Adrenal gland (tissue), 12 donors: ENCODE results near the gene LSM7. TPM values are rescaled to one million over a fixed set of nuclear protein-coding genes. Genes with fewer than 3 reads are reported as not detected.

Experiments used
- DNase-seq, 7 donors: peaks; one replicate each; pipeline ENCODE4 v3.0.0-alpha.2; 2019 to 2020
- H3K27ac ChIP-seq, 5 donors: fragments of 200-600 bp; sonication (generic) in 4 of 5; 1 replicate in 3 of 5; 2 replicates in 2 of 5; pipeline versions ENCODE4 v1.5.1 to v1.8.0; 2016 to 2020; ENCODE audit warnings: mild to moderate bottlenecking in 1 of 5
- H3K27me3 ChIP-seq: fragments of 200-600 bp; 2 replicates; pipeline ENCODE4 v1.8.0; 2021
- H3K36me3 ChIP-seq, 2 donors: fragments of 200-600 bp; replicated peaks in 1 of 2; 1 replicate in 1 of 2; 2 replicates in 1 of 2; pipeline versions ENCODE4 v1.5.1 to v1.8.0; 2018 to 2022
- H3K4me1 ChIP-seq, 2 donors: fragments of 200-600 bp; replicated peaks in 1 of 2; 1 replicate in 1 of 2; 2 replicates in 1 of 2; pipeline versions ENCODE4 v1.5.1 to v1.8.0; 2018 to 2021
- H3K4me3 ChIP-seq, 4 donors: fragments of 200-600 bp; sonication (generic) in 3 of 4; one replicate each; pipeline ENCODE4 v1.5.1; 2016 to 2018
- H3K9me3 ChIP-seq, 3 donors: fragments of 200-600 bp; sonication (generic) in 1 of 3; replicated peaks in 1 of 3; 1 replicate in 2 of 3; 2 replicates in 1 of 3; pipeline versions ENCODE4 v1.5.1 to v1.8.0; 2016 to 2021
- POLR2A ChIP-seq, 2 donors: fragments of 450-650 bp; IDR thresholded peaks; one replicate each; pipeline ENCODE4 v1.6.1; 2017; ENCODE audit warnings: antibody characterized with exemption in 2 of 2, mild to moderate bottlenecking in 2 of 2, moderate library complexity in 1 of 2
- WGBS, 4 donors: extraction: QIAGEN DNeasy Blood & Tissue Kit in 2 of 4; methylation state at CpG; one replicate each; pipeline versions ENCODE4 v1.1.5 to v1.1.7; 2013 to 2017; 5-methylcytosine and 5-hydroxymethylcytosine counted together
- intact Hi-C, 2 donors: fragments of 100-400 bp; cut with DNase I; formaldehyde crosslinking; loops; one replicate each; pipeline versions ENCODE4 v1.14.1 to v1.15.0; 2022 to 2023
- polyA plus RNA-seq, 3 donors: library from polyadenylated mRNA; stranded (reverse); fragments of 200-250 nt in 2 of 3; fragments of 350-450 nt in 1 of 3; fragmentation: Illumina TruSeq in 1 of 3; extraction: RNeasy Lipid Tissue Mini Kit (QIAGEN cat#74804) in 1 of 3; gene quantifications; one replicate each; pipeline ENCODE4 v1.2.3, GENCODE V29; 2013 to 2014
- total RNA-seq, 9 donors: library from RNA; depleted of rRNA in 4 of 9; stranded (reverse); fragments of >200 nt in 4 of 9; fragments of 120-200 nt in 1 of 9; fragmentation: NEBNext Ultra II Directional in 1 of 9; extraction: Animal tissue kit (Norgen Biotek cat#: 25700) in 1 of 9; gene quantifications; one replicate each; pipeline versions ENCODE4 v1.1.0 to v1.2.4, GENCODE V29; 2013 to 2023
- TF ChIP-seq, protein P1 (sequence below), 6 experiments: fragments of 450-650 bp in 4 of 6; fragments of 200-600 bp in 2 of 6; sonication (generic) in 1 of 6; IDR thresholded peaks; 1 replicate in 5 of 6; 2 replicates in 1 of 6; pipeline versions ENCODE4 v1.5.1 to v1.8.0; 2016 to 2021; ENCODE audit warnings: antibody characterized with exemption in 6 of 6, mild to moderate bottlenecking in 2 of 6, moderate library complexity in 1 of 6
- donor health status: healthy with polysubstance abuse.
- donor health status: Bipolar disorder and iron deficiency.
- donor health status: DM: yes; HTN: yes; CAD: no.
- donor health status: DM: no; HTN: no; CAD: no.
- donor health status: DM: no; HTN: no; CAD: no.
- donor health status: DM: yes; HTN: yes; CAD: no.

The LSM7 gene
- total and polyA plus RNA-seq, 12 donors: 24.1 to 355 (median 78.1) TPM

DNA sequence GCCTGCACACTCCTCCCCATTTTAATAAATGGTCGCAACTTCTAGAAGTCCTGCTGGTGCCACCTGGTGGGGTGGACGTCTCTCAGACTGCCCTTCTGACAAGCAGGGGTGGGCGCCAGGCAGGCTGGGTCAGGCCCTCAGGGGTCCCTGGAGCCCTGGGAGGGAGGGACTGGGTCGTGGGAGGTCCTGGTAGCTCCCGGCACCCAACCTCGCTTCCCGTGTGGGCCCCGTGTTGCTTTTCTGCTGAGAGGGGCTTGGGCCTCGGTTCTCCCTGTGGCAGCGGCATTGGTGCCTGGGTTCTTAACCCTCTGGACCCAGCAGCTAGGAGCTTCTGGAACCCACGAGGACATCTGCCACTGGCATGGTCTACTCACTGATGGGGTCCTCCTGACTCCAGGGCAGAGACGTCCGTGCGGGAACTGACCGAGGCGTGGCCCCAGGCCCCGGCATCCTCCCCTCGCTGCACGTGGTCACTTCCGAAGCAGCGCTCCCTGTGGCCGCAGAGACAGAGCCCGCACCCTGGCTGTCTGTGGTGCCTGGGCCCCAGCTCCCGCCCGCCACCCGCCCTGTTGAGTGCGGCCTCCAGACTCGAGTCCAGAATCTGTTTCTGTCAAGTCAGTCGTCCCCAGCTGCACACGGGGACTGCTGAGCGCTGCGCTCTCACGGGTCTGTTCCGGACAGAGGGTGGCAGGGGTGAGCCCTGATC lies 25.7 kb upstream of the LSM7 start:
- TF ChIP-seq, protein P1, sequence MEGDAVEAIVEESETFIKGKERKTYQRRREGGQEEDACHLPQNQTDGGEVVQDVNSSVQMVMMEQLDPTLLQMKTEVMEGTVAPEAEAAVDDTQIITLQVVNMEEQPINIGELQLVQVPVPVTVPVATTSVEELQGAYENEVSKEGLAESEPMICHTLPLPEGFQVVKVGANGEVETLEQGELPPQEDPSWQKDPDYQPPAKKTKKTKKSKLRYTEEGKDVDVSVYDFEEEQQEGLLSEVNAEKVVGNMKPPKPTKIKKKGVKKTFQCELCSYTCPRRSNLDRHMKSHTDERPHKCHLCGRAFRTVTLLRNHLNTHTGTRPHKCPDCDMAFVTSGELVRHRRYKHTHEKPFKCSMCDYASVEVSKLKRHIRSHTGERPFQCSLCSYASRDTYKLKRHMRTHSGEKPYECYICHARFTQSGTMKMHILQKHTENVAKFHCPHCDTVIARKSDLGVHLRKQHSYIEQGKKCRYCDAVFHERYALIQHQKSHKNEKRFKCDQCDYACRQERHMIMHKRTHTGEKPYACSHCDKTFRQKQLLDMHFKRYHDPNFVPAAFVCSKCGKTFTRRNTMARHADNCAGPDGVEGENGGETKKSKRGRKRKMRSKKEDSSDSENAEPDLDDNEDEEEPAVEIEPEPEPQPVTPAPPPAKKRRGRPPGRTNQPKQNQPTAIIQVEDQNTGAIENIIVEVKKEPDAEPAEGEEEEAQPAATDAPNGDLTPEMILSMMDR (IDR thresholded peaks at IDR 0.05): no peak
- no peak for TF ChIP-seq POLR2A (IDR thresholded peaks at IDR 0.05)
- H3K27ac ChIP-seq: no peak overlapping the region
- intact Hi-C loops: no loop called here
- 94 to 96% (median 94%) methylated on average over 6 to 34 of the region's 34 CpGs for WGBS, 4 donors
- H3K27me3 ChIP-seq: no peaks in the 10 kb centered on the region
- no peak overlapping the region for H3K4me3 ChIP-seq
- H3K36me3 ChIP-seq: peaks cover 0 to 13% of the 10 kb centered on the region in 2 donors
- no peak for DNase-seq
- H3K9me3 ChIP-seq: no peaks in the 10 kb centered on the region
- no peaks in the 10 kb centered on the region for H3K4me1 ChIP-seq

DNA sequence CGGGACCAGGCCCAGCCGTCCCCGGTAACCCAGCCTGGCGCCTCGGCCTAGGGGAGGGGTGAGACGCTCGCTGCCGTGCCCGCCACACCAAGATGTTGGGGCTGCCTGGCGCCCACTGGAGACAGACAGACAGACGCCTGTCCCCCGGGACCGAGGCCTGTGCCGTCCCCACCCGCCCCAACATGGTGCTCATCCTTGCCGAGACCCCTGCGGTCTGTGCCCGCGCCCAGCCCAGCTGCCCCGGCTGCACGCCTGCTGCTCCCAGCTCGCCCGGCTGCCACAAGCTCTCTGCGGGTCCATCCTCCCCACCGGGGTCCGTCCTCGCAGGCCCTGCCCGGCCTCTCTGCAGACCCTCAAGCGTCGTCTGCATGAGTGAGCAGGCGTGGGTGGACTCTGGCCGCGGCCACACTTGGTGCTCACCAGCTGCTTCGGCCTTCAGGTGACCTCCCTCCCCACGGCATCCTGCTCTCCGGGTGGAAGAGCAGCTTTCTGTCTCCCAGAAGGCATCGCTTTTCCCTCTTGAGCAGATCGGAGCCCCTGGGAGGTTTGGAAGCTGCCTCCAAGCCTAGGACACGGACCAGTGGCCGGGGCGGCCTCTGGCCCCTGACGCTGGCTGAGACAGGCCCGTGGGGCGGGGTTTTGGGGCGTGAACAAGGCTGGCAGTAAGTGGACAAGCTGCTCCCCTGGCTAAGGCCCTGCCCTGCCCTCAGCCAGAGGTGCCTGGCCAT lies 24.9 kb upstream of the LSM7 start:
- 88 to 94% (median 92%) methylated on average over 31 to 45 of the region's 45 CpGs for WGBS, 4 donors
- H3K4me1 ChIP-seq: no peaks in the 10 kb centered on the region
- H3K36me3 ChIP-seq: peaks cover 0 to 13% of the 10 kb centered on the region in 2 donors
- H3K27ac ChIP-seq: no peak overlapping the region
- no peaks in the 10 kb centered on the region for H3K27me3 ChIP-seq
- TF ChIP-seq, protein P1 (IDR thresholded peaks at IDR 0.05): no peak
- no peak for TF ChIP-seq POLR2A (IDR thresholded peaks at IDR 0.05)
- no peak for DNase-seq
- H3K4me3 ChIP-seq: no peak overlapping the region
- H3K9me3 ChIP-seq: no peaks in the 10 kb centered on the region
- intact Hi-C loops: no loop called here

DNA sequence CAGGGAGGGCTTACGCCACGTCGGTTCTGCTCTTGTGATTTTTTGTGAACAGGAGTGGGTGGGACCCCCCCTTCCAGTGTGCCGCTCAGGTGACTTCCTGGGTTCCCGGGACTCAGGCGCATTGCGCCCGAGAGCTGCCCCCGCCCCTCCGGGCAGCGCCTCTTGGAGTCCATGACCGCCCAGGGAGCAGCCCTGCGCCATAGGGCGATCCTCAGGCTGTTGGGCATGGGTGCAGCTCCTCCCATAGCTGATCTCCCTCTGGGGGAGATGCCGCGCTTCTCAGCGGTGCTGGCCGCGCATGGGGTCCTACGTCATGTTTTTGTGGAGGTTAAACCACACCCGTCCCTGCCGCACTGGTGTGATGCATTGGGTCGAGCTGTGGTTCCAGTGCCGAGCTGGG lies 23.7 kb upstream of the LSM7 start:
- Histone ChIP-seq H3K4me1 (no peaks in the 10 kb centered on the region), H3K27ac (no peak overlapping the region), H3K4me3 (no peak overlapping the region), H3K9me3 (no peaks in the 10 kb centered on the region), H3K27me3 (no peaks in the 10 kb centered on the region), H3K36me3 (peaks cover 0 to 13% of the 10 kb centered on the region in 2 donors)
- intact Hi-C loops: no loop called here
- TF ChIP-seq, protein P1 (IDR thresholded peaks at IDR 0.05): no peak
- TF ChIP-seq POLR2A (IDR thresholded peaks at IDR 0.05): no peak
- WGBS, 4 donors: 61 to 94% (median 79%) methylated on average over 3 to 24 of the region's 24 CpGs
- no peak for DNase-seq

DNA sequence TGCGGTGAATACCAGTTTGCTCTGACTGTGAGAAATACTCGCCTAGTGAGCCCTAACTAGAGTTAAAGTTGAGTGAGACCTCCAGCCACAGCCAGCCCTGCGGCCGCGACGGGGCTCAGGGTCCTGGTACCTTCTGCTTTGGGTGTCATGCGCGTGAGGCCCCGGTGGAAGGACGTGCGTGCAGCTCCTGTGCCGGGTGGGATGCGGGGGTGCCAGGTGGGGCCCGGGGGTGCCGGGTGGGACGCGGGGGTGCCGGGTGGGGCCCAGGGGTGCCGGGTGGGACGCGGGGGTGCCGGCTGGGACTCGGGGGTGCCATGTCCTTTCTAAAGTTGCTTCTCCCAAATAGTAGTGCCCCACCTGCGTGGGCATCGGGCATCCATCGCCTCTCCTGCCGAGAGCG lies 23.2 kb upstream of the LSM7 start:
- H3K4me1 ChIP-seq: no peaks in the 10 kb centered on the region
- peaks cover 0 to 16% of the 10 kb centered on the region in 2 donors for H3K36me3 ChIP-seq
- intact Hi-C loops: no loop called here
- H3K9me3 ChIP-seq: no peaks in the 10 kb centered on the region
- H3K27ac ChIP-seq: no peak overlapping the region
- no peak overlapping the region for H3K4me3 ChIP-seq
- 96 to 97% (median 97%) methylated on average over 15 to 28 of the region's 28 CpGs; no CpG with 5 or more reads in 1 of the 4 donors for WGBS, 4 donors
- H3K27me3 ChIP-seq: no peaks in the 10 kb centered on the region
- DNase-seq: no peak
- no peak for TF ChIP-seq POLR2A (IDR thresholded peaks at IDR 0.05)
- TF ChIP-seq, protein P1 (IDR thresholded peaks at IDR 0.05): no peak
